Thymus (tissue), 11 donors: ENCODE results near the gene DSCAM. TPM values are rescaled to one million over a fixed set of nuclear protein-coding genes. Genes with fewer than 3 reads are reported as not detected.

Source experiments
- DNase-seq, 9 donors: peaks; one replicate each; pipeline ENCODE4 v3.0.0-alpha.2; 2013; ENCODE audit warnings: low spot score in 9 of 9, low read depth in 6 of 9, missing footprints in 1 of 9
- H3K27ac ChIP-seq, 2 donors: one replicate each; pipeline ENCODE4 v1.5.1; 2013; ENCODE audit warnings: control low read depth in 1 of 2, low read depth in 1 of 2, low read length in 1 of 2, mild to moderate bottlenecking in 1 of 2, moderate library complexity in 1 of 2
- H3K27me3 ChIP-seq, 2 donors: one replicate each; pipeline ENCODE4 v1.5.1; 2013; ENCODE audit warnings: low read length in 1 of 2; ENCODE audit not compliant: control insufficient read depth in 2 of 2, insufficient read depth in 1 of 2
- H3K36me3 ChIP-seq, 2 donors: one replicate each; pipeline ENCODE4 v1.5.1; 2013; ENCODE audit warnings: low read length in 1 of 2, mild to moderate bottlenecking in 1 of 2, moderate library complexity in 1 of 2; ENCODE audit not compliant: control insufficient read depth in 2 of 2, insufficient read depth in 2 of 2
- H3K4me1 ChIP-seq, 2 donors: one replicate each; pipeline ENCODE4 v1.5.1; 2013; ENCODE audit warnings: low read length in 2 of 2; ENCODE audit not compliant: control insufficient read depth in 2 of 2, insufficient read depth in 2 of 2
- H3K4me3 ChIP-seq, 2 donors: one replicate each; pipeline ENCODE4 v1.5.1; 2013; ENCODE audit warnings: low read length in 2 of 2, control low read depth in 1 of 2, mild to moderate bottlenecking in 1 of 2
- H3K9me3 ChIP-seq, 2 donors: one replicate each; pipeline ENCODE4 v1.5.1; 2013; ENCODE audit warnings: low read length in 1 of 2, mild to moderate bottlenecking in 1 of 2; ENCODE audit not compliant: control insufficient read depth in 2 of 2, insufficient read depth in 1 of 2
- WGBS: extraction: QIAGEN DNeasy Blood & Tissue Kit; methylation state at CpG from one replicate; pipeline ENCODE4 v1.1.7; 2013; 5-methylcytosine and 5-hydroxymethylcytosine counted together
- polyA plus RNA-seq: library from polyadenylated mRNA; stranded (reverse); fragments of 200-250 nt; gene quantifications from one replicate; pipeline ENCODE4 v1.2.3, GENCODE V29; 2013
- total RNA-seq: library from RNA; stranded (reverse); fragments of 120-200 nt; gene quantifications from one replicate; pipeline ENCODE4 v1.2.4, GENCODE V29; 2013
- donor health status: healthy.

The DSCAM gene
- total and polyA plus RNA-seq, 2 donors: 0.02 to 0.05 TPM

- Histone ChIP-seq H3K4me1 (no peaks in the 10 kb centered on the region), H3K36me3 (no peaks in the 10 kb centered on the region), H3K27me3 (no peaks in the 10 kb centered on the region), H3K9me3 (no peaks in the 10 kb centered on the region), H3K27ac (no peak overlapping the region), H3K4me3 (no peak overlapping the region)
- no peak for DNase-seq
- WGBS: 94% methylated on average over 3 of the region's 3 CpGs
These were observed 113.9 kb downstream of the DSCAM start for GRCh38 chr21:40733024-40733397.

- WGBS: 79% methylated on average over 4 of the region's 4 CpGs
- no peak for DNase-seq
- no peaks in the 10 kb centered on the region for H3K4me1 ChIP-seq
These were observed 114.5 kb downstream of the DSCAM start for GRCh38 chr21:40732253-40733023.

GRCh38 chr21:40731206-40731605 is 115.8 kb downstream of the DSCAM start:
- 95% methylated on average over 1 of the region's 1 CpG for WGBS

More at GRCh38 chr21:40732253-40733023, 114.5 kb downstream of the DSCAM start:
- no peak overlapping the region for H3K27ac ChIP-seq
- H3K36me3 ChIP-seq: no peaks in the 10 kb centered on the region
- H3K27me3 ChIP-seq: no peaks in the 10 kb centered on the region
- no peak overlapping the region for H3K4me3 ChIP-seq
- no peaks in the 10 kb centered on the region for H3K9me3 ChIP-seq

GRCh38 chr21:40730426-40730800 is 116.5 kb downstream of the DSCAM start:
- H3K36me3 ChIP-seq: no peaks in the 10 kb centered on the region
- WGBS: 93% methylated on average over 7 of the region's 7 CpGs
- DNase-seq: no peak
- no peak overlapping the region for H3K4me3 ChIP-seq
- no peaks in the 10 kb centered on the region for H3K27me3 ChIP-seq
- H3K4me1 ChIP-seq: no peaks in the 10 kb centered on the region
- H3K9me3 ChIP-seq: no peaks in the 10 kb centered on the region
- H3K27ac ChIP-seq: no peak overlapping the region

More at GRCh38 chr21:40731206-40731605, 115.8 kb downstream of the DSCAM start:
- Histone ChIP-seq H3K4me3 (no peak overlapping the region), H3K27ac (no peak overlapping the region), H3K9me3 (no peaks in the 10 kb centered on the region), H3K4me1 (no peaks in the 10 kb centered on the region), H3K36me3 (no peaks in the 10 kb centered on the region), H3K27me3 (no peaks in the 10 kb centered on the region)
- DNase-seq: no peak

- H3K27me3 ChIP-seq: no peaks in the 10 kb centered on the region
- DNase-seq: no peak
- no peaks in the 10 kb centered on the region for H3K4me1 ChIP-seq
- H3K9me3 ChIP-seq: no peaks in the 10 kb centered on the region
- H3K4me3 ChIP-seq: no peak overlapping the region
- H3K27ac ChIP-seq: no peak overlapping the region
- no peaks in the 10 kb centered on the region for H3K36me3 ChIP-seq
- 93% methylated on average over 8 of the region's 8 CpGs for WGBS
These were observed 117.1 kb downstream of the DSCAM start for GRCh38 chr21:40729761-40730425.

GRCh38 chr21:40723966-40724365 is 123.0 kb downstream of the DSCAM start:
- H3K27ac ChIP-seq: no peak overlapping the region
- WGBS: 94% methylated on average over 5 of the region's 5 CpGs
- no peaks in the 10 kb centered on the region for H3K27me3 ChIP-seq
- H3K4me1 ChIP-seq: no peaks in the 10 kb centered on the region
- no peaks in the 10 kb centered on the region for H3K9me3 ChIP-seq
- DNase-seq: no peak
- no peak overlapping the region for H3K4me3 ChIP-seq
- H3K36me3 ChIP-seq: no peaks in the 10 kb centered on the region

- H3K9me3 ChIP-seq: no peaks in the 10 kb centered on the region
- H3K4me1 ChIP-seq: no peaks in the 10 kb centered on the region
- H3K4me3 ChIP-seq: no peak overlapping the region
- H3K27me3 ChIP-seq: no peaks in the 10 kb centered on the region
- H3K27ac ChIP-seq: no peak overlapping the region
- DNase-seq: no peak
- 98% methylated on average over 2 of the region's 2 CpGs for WGBS
- no peaks in the 10 kb centered on the region for H3K36me3 ChIP-seq
These were observed 123.6 kb downstream of the DSCAM start for GRCh38 chr21:40723317-40723716.

GRCh38 chr21:40719615-40720014 is 127.3 kb downstream of the DSCAM start:
- 95% methylated on average over 1 of the region's 1 CpG for WGBS
- Histone ChIP-seq H3K4me3 (no peak overlapping the region), H3K27me3 (no peaks in the 10 kb centered on the region), H3K36me3 (no peaks in the 10 kb centered on the region), H3K27ac (no peak overlapping the region), H3K9me3 (no peaks in the 10 kb centered on the region), H3K4me1 (no peaks in the 10 kb centered on the region)
- DNase-seq: no peak

GRCh38 chr21:40717028-40717427 is 129.9 kb downstream of the DSCAM start:
- H3K27ac ChIP-seq: no peak overlapping the region
- no peak for DNase-seq
- H3K9me3 ChIP-seq: no peaks in the 10 kb centered on the region
- no peaks in the 10 kb centered on the region for H3K27me3 ChIP-seq
- no peaks in the 10 kb centered on the region for H3K4me1 ChIP-seq
- no peak overlapping the region for H3K4me3 ChIP-seq
- H3K36me3 ChIP-seq: no peaks in the 10 kb centered on the region
- 95% methylated on average over 3 of the region's 3 CpGs for WGBS
